DOHH2 (cell line): ENCODE data around the gene EPHB2.

Experiments used
- H3F3A ChIP-seq: fragments of 200-600 bp; sonication (generic), shearing (Covaris generic); 2 replicates; pipeline ENCODE4 v1.6.0; 2016; ENCODE audit warnings: antibody characterized with exemption, mild to moderate bottlenecking; ENCODE audit not compliant: control insufficient read depth, insufficient read depth
- H3K27ac ChIP-seq: fragments of 200-600 bp; sonication (generic); 2 replicates; pipeline ENCODE4 v1.5.1; 2014; ENCODE audit warnings: low read depth, mild to moderate bottlenecking, low read length, moderate library complexity
- H3K27me3 ChIP-seq: fragments of 200-600 bp; sonication (generic); 2 replicates; pipeline ENCODE4 v1.6.1; 2014; ENCODE audit warnings: mild to moderate bottlenecking, low read length, mixed read lengths; ENCODE audit not compliant: control insufficient read depth
- H3K36me3 ChIP-seq: fragments of 200-600 bp; sonication (generic); 2 replicates; pipeline ENCODE4 v1.6.1; 2014; ENCODE audit warnings: mild to moderate bottlenecking, low read length, moderate library complexity, mixed read lengths; ENCODE audit not compliant: control insufficient read depth
- H3K4me1 ChIP-seq: fragments of 200-600 bp; sonication (generic); 2 replicates; pipeline ENCODE4 v1.6.1; 2014; ENCODE audit warnings: mild to moderate bottlenecking, low read length, mixed read lengths; ENCODE audit not compliant: control insufficient read depth
- H3K4me2 ChIP-seq: fragments of 200-600 bp; sonication (generic); 2 replicates; pipeline ENCODE4 v1.6.0; 2014; ENCODE audit warnings: mild to moderate bottlenecking, low read length, moderate library complexity
- H3K4me3 ChIP-seq: fragments of 200-600 bp; sonication (generic); 2 replicates; pipeline ENCODE4 v1.5.1; 2014; ENCODE audit warnings: mild to moderate bottlenecking, low read length, mixed read lengths
- H3K79me2 ChIP-seq: fragments of 200-600 bp; sonication (generic); 2 replicates; pipeline ENCODE4 v1.6.1; 2014; ENCODE audit warnings: mild to moderate bottlenecking, low read length, mixed read lengths; ENCODE audit not compliant: control insufficient read depth
- H3K9me2 ChIP-seq: fragments of 200-600 bp; sonication (generic); replicated peaks from 2 replicates; pipeline ENCODE4 v1.6.1; 2014; ENCODE audit warnings: mild to moderate bottlenecking, low read length, mixed read lengths; ENCODE audit not compliant: control insufficient read depth
- H3K9me3 ChIP-seq: fragments of 200-600 bp; sonication (generic); 2 replicates; pipeline ENCODE4 v1.6.1; 2014; ENCODE audit warnings: antibody characterized with exemption, low read length, mixed read lengths; ENCODE audit not compliant: control insufficient read depth, insufficient read depth
- H4K20me1 ChIP-seq: fragments of 200-600 bp; sonication (generic); 2 replicates; pipeline ENCODE4 v1.6.0; 2014; ENCODE audit warnings: low read depth, mild to moderate bottlenecking, antibody characterized with exemption, low read length, moderate library complexity; ENCODE audit not compliant: control insufficient read depth, insufficient read depth
- CTCF ChIP-seq: fragments of 200-600 bp; sonication (generic); IDR thresholded peaks from one replicate; pipeline ENCODE4 v1.5.1; 2014; ENCODE audit warnings: antibody characterized with exemption, mild to moderate bottlenecking, low read depth, low read length; ENCODE audit not compliant: poor library complexity, severe bottlenecking
- EZH2phosphoT487 ChIP-seq: fragments of 200-600 bp; sonication (generic); IDR thresholded peaks from 2 replicates; pipeline ENCODE4 v1.6.1; 2017; ENCODE audit warnings: borderline replicate concordance, mild to moderate bottlenecking, antibody characterized with exemption, low read length, moderate library complexity, mixed read lengths

The EPHB2 gene

DNA sequence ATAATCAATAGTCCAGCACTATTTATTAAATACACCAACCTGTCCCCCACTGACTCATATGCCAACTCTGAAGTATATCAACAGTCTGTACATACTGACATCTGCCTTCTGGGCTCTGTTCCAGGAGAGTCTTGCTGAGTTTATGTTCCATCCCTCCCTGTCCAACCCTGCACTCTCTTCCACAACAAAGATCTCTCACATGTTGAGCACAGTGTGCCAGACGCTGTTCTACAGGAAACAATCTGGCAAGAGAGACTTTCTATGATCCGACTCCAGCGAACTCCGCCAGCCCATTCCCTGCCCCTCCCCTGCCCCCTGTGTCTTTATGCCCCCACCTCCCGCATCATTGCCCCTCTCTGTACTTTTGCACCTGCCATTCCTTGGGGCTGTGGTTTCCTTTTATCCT is 258.7 kb downstream of the EPHB2 start:
- Histone ChIP-seq H3K4me2 (no peak overlapping the region), H3K9me3 (no peaks in the 10 kb centered on the region), H3K79me2 (no peaks in the 10 kb centered on the region), H3F3A (no peaks in the 10 kb centered on the region), H3K4me3 (no peak overlapping the region), H3K9me2 (no peaks in the 10 kb centered on the region), H4K20me1 (0 out of 2 replicates have a peak, but pooled peaks cover 4% of the 10 kb centered on the region), H3K4me1 (no peaks in the 10 kb centered on the region), H3K36me3 (no peaks in the 10 kb centered on the region), H3K27ac (no peak overlapping the region), H3K27me3 (peaks cover 60% of the 10 kb centered on the region)
- TF ChIP-seq EZH2phosphoT487 = no peak
- TF ChIP-seq CTCF = no peak

GRCh38 chr1:22970096-22970495 is 259.5 kb downstream of the EPHB2 start:
- Histone ChIP-seq H3K9me3 (no peaks in the 10 kb centered on the region), H3F3A (no peaks in the 10 kb centered on the region), H3K4me1 (no peaks in the 10 kb centered on the region), H3K27ac (no peak overlapping the region), H3K4me3 (no peak overlapping the region), H3K9me2 (no peaks in the 10 kb centered on the region), H3K36me3 (no peaks in the 10 kb centered on the region), H3K79me2 (no peaks in the 10 kb centered on the region), H3K27me3 (peaks cover 54% of the 10 kb centered on the region), H4K20me1 (no peaks in the 10 kb centered on the region), H3K4me2 (no peak overlapping the region)
- no peak for TF ChIP-seq EZH2phosphoT487
- no peak for TF ChIP-seq CTCF
